Daoy (cell line): ENCODE measurements around the gene AWAT1. TPM values are rescaled to one million over a fixed set of nuclear protein-coding genes. Genes with fewer than 3 reads are reported as not detected.
"Not testable (repeated sequence)": the region's sequence is repeated elsewhere in the genome, so short reads cannot be mapped to it uniquely, and the experiment has no call there.

Source experiments
- DNase-seq: peaks from one replicate; pipeline ENCODE4 v3.0.0-alpha.2; 2015; ENCODE audit warnings: low read depth
- total RNA-seq: library from RNA; depleted of rRNA; stranded (reverse); fragments of >200 nt; shearing (Covaris generic); gene quantifications from 2 replicates; pipeline ENCODE4 v1.2.3, GENCODE V29; 2014; rRNA removed

Gene AWAT1
- total RNA-seq, 1 experiment from 2014 or later, result not detected

- peak; percentile 37 for DNase-seq
Observed at GRCh38 chrX:70262952-70263567, 28.6 kb downstream of the AWAT1 start.

DNA sequence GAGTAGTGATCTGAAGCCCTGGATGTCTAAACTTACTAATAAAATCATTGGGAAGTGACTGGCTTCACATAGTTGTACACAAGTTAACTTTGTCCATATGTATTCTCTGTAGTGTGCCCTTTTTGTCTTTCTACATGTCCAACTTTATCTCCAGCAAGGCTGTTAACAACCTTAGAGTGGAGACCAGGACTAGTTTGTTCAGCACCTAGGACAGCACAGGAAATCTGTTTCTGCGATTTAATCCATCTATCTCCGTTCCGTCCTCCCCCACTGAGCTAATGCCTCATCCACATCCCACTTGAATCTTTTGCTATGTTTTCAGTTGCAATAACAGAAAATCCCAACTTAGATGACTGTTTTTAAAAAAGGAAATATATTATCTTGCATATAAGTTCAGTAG is 30.3 kb downstream of the AWAT1 start:
- DNase-seq, result no peak

DNA sequence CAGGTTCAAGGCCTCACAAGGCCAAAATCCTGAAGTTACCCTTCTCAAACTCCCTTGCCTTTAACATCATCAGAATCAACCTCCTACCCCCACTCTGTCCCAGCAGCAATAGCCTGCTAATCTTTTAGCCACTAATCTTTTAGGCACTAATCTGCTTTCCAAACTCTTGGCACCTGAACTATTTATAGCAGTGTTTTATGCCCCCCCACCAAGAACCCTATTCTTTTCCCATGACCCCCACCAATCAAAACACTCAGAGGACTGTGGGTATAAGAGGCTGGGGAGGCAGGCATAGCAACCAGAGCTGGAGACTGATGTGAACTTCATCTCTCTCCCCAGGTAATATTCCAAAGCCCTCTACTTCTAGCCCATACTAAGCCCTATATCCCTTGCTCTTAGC is 33.6 kb downstream of the AWAT1 start, which contains the start of gene ARR3:
TSS of gene ARR3 (plus strand) at position 301 of the 400 bp plus-strand sequence. CDS start 1,052 bp downstream, outside the sequence.
- no peak for DNase-seq

- DNase-seq, result not testable (repeated sequence)
Observed at GRCh38 chrX:70274029-70274428, 39.6 kb downstream of the AWAT1 start.

GRCh38 chrX:70279081-70279480 is 44.6 kb downstream of the AWAT1 start:
- DNase-seq, result no peak

DNA sequence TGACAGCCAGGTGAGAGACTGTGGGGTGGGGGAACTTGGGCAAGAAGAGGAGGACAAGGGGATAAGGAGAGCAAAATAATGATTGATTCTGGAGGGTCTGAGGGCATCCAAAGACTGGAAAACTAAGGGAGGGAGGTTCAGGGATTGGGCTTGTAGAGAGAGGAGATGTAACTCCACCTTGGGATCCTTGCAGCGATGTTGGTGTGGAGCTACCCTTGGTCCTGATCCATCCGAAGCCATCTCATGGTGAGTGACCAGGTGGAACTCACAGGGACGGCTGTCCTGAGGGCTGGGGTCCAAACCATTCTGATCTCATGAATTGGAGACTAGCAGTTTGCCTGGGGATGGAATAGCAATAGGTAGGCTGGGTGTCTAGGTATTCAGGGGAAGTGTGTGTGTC is 46.1 kb downstream of the AWAT1 start:
- no peak for DNase-seq

DNA sequence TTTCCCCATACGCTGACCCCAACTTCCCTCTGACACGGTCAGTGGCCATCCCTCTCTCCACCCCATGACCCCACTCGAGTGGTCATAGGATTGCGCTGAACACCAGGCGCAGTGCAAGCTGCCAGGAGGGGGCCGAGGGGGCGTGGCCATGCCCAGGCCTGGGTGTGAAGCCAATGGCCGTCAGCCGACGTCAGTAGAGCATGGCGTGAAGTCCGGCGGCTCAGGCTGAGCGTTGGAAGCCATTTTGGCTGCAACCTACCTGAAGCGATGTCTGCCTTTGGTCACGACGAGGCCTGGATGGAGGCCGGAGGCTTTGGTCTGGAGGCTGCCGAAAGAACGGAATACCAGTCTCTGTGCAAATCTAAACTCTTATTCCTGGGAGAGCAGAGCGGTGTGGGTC is 47.5 kb downstream of the AWAT1 start, which contains the start of gene RAB41:
TSS of gene RAB41 (plus strand) at position 222 of the 400 bp plus-strand sequence. CDS start at position 268, 46 bp downstream.
- no peak for DNase-seq

- DNase-seq, result peak; percentile 1
Observed at GRCh38 chrX:70289168-70289792, 54.8 kb downstream of the AWAT1 start.

Other genes starting within 250 kb of the AWAT1 start
- gene AWAT2, start 184.7 kb upstream of the AWAT1 start, total RNA-seq, result not detected in 2 replicates
- not detected in 2 replicates for gene OTUD6A, start 172.2 kb upstream of the AWAT1 start, total RNA-seq
- gene IGBP1, start 101.2 kb upstream of the AWAT1 start, total RNA-seq, result 39.5 and 47.1 TPM in 2 replicates
- gene DGAT2L6, start 57.2 kb upstream of the AWAT1 start, total RNA-seq, result 0.11 TPM in 1 of 2 replicates, not detected in the other
- gene P2RY4, start 25.5 kb downstream of the AWAT1 start, total RNA-seq, result not detected in 2 replicates
- gene ARR3, start 33.7 kb downstream of the AWAT1 start, total RNA-seq, result not detected in 2 replicates
- not detected in 2 replicates for gene RAB41, start 47.5 kb downstream of the AWAT1 start, total RNA-seq
- 45.1 and 50.5 TPM in 2 replicates for gene PDZD11, start 55.3 kb downstream of the AWAT1 start, total RNA-seq
- 53.5 and 59.6 TPM in 2 replicates for gene KIF4A, start 55.4 kb downstream of the AWAT1 start, total RNA-seq
- not detected in 2 replicates for gene GDPD2, start 188.7 kb downstream of the AWAT1 start, total RNA-seq
- gene DLG3, start 210.2 kb downstream of the AWAT1 start, total RNA-seq, result 5.9 and 10.1 TPM in 2 replicates